ENCODE data around the gene RPP25.
"Not testable (repeated sequence)": the region's sequence is repeated elsewhere in the genome, so short reads cannot be mapped to it uniquely, and the experiment has no call there.

Gene RPP25

DNA sequence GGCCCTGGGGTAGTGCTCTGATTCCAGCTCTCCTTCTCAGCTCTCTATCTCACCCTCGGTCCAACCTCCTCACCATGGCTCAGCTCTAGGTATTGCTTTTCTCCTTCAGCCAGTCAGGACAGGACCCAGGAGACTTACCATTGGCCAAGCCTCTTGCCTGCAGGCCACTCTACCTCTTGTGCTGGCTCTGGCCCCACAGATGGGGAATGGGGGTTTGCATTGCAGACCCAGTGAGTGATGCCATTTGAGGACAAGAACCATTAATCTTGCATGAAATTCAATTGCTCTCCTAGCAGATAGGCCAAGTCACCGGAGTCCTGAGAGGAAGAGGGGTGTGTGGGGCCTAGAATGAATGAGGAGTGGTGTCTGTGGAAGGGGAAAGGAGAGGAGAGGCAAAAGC lies 6.1 kb upstream of the RPP25 start:
- no peak for DNase-seq (ENCODE audit: low spot score)

DNA sequence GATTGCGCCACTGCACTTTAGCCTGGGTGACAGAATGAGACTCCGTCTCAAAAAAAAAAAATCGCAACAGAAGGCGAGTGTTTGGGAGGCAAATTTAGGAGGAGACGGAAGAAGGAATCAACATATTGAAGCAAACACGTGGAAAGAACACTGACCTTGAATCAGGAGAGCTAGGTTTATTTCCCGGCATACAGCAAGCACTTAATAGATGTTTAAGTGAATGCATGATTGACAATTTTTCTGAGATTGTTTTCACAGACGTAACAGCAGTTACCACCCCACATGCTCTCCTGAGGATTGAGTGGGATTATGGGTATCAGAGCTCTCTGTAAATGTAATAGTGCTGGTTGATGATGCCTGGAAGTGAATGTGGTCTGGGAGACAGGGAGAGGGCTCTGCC lies 5.6 kb upstream of the RPP25 start:
- DNase-seq (ENCODE audit: low spot score), result no peak

DNA sequence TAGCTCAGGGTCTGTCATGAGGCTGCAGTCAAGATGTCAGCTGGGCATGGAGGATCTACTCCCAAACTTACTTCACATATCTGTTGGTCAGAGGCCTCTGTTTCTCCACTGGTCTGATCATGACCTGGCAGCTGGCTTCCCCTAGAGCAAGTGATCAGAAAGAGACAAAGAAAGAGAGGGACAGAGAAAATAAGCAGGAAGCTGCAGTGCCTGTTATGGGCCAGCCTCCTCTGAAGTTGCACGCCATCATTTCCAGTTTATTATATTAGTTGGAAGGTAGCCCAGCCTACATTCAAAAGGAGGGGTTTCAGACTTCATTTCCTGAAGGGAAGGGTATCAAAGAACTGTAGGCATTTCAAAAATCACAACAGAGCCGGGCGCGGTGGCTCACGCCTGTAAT lies 5.0 kb upstream of the RPP25 start:
- DNase-seq (ENCODE audit: low spot score), result no peak

DNA sequence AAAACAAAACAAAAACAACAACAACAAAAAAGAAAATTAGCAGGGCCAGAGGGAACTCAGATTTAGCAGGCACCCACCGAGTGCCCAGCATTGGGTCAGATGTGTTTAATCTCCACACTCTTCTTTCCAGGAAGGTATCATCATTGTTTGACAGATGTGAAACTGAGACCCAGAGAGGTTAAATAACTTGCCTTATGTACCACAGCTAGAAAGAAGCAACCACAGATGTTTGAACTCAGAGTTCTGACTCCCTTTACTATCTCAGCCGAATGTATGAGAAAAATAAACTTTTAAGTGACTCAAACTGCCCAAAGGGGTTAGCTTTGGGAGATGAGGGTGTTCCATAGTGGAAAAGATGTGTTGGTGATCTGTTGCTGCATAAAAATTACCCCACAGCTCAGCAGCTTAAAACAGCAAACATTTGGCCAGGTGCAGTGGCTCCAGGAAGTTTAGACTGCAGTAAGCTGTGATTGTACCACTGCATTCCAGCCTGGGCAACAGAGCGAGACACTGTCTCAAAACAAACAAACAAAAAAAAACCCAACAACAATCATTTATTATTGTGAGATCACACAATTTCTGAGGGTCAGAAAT lies 4.5 kb upstream of the RPP25 start:
- DNase-seq (ENCODE audit: low spot score), result no peak

DNA sequence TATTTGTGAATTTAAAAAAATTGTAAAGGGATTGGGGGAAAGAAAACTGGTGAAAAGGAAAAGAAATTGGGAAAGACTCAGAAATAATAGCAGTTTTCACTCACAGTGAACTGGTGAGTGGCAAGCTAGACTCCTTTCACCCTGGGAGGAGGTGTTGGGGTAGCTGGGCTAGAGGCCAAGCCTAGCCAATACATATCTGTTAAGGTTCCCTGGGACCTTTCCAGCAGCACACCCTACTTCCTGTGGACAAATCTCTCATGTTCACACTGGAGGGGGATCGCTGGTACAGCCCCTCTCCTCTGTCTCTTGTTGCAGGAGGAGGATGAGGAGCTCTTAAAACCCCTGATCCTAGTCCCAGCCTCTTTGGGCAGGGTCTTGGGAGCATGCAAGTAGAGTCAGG lies 3.7 kb upstream of the RPP25 start:
- no peak for DNase-seq (ENCODE audit: low spot score)

DNA sequence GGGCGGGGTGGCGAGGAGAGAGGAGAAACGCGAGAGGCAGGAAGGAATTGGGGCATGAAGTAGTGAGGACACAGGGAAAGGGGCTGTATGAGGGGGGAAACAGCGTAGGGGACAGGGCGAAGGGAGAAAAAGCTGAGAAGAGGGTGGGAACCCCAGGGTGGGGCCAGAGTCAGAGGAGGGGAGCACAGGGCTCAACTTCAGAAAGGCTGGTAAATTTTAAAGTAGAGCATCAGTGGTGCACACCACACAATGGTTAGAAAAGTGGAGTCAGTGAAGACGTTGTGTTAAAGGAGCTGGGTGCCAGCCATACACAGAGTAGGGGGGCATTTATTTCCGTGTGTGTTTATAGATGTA lies 3.0 kb upstream of the RPP25 start:
- no peak for DNase-seq (ENCODE audit: low spot score)

DNA sequence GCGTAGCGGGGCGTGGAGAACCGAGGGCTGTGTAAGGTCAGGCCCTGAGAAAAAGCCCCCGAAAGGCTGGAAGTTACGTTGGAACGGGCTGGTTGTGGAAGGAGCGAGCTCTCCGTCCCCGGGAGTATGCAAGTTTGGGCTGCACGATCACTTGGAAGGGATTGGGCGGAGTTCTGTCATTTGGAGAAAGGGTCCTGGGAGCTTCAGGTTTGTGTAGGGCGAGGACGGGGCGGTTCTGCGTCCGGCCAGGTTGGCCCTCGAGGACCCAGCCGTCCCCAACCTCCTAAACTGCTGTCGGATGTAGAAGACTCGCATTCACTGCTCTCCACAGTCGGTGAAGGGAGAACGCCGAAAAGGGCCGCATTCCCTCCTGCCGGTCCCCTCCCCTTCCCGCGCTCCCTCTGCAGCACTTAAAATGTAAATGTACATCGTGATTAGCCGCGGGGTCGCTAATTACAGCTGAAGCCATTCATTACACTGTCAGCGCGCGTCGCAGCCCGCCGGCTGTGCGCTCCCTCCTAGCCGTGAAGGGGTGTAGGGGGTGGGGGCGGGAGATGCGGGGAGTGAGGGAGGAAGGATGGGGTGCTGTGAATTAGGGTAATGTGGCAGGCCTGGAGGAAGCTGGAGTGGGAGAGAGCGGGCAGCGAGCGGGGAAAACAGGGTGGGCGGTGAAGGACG lies 2.5 kb upstream of the RPP25 start:
- DNase-seq (ENCODE audit: low spot score), result peak; percentile 28

DNA sequence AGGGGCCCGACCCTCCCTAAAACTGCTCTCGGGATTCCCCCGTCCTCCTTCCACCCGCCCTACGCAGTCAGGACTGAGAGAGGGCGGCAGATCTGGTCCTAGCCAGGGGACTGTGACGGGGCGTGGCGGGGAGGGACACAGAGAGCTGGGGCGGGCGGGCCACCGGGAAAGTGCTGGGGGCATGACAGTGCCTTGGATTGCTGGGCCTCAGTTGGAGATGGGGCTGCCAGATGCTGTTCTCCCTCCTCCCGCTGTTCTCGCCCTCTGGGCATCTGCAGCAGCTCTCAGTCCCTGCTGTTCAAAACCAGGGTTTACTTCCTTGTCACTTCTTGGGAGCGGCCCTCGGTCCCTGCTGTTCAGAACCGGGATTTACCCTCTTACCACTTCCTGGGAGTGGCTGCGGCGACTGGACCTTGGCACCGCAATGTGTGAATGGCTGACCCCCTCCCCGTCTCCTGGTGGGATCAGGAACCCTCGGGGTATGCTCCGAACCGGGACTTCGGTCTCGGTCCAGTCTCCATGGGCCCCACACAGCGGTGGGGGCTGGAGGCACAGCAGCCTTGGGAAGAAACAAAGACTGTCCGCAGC lies 1.8 kb upstream of the RPP25 start:
- DNase-seq (ENCODE audit: low spot score), result peak; percentile 60

DNA sequence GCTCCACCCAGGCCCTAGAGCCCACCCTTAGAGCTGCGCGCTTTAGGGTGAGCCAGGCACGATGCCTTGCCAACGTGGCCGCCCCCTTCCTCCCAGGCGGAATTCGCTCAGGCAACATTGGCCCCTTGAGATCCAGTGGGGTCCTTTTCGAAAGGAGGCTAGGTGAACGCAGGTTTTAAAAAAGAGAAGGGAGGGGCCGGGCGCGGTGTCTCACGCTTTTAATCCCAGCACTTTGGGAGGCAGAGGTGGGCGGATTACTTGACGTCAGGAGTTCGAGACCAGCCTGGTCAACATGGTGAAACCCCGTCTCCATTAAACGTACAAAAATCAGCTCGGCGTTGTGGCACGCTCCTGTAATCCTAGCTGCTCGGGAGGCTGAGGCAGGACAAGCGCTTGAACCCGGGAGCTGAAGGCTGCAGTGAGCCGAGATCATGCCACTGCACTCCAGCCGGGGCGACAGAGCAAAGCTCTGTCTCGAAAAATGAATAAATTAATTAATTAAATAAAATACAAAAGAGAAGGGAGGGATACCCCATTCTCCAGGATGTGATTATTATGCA lies 984 bp upstream of the RPP25 start:
- no peak for DNase-seq (ENCODE audit: low spot score)

DNA sequence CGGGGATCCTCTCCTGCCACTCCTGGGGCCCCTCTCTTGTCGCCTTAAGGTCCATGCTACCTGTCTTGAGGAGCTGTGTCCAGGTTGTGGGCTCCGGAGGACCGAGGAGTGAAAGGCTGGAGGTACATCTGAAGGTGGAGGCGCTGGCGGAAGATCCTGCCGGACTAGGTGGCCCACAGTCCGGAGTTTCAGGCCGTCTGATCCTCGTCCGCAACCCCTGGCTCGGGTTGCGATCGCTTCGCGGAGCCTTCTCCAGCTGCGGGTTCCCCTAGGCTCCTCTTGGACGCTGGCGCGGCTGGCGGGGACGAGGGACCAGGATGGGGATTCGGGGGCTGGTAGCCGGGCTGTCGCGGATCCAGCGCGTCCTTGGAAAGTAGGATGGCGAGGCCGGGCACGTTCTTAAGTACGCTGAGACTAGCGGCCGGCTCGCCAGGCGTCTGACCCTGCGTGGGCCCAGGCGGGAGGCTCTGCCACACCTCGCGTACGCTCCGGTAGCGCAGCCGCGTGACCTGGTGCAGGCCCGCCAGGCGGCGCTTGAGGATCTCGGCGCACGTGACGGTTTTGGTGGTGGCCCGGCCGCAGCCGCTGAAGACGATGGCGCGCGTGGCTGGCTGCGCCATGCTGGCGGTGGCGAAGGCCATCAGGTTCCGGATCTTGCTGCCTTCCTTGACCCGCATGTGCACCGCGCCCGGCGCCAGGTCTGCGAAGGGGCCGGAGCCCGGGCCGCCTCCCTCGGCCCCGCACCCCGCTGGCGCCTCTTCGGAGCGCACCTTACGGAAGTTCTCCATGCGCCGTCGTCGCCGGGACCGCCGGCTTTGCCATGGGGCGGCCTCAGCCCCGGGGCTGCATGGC lies 550 bp downstream of the RPP25 start:
- DNase-seq (ENCODE audit: low spot score), result peak; percentile 55

DNA sequence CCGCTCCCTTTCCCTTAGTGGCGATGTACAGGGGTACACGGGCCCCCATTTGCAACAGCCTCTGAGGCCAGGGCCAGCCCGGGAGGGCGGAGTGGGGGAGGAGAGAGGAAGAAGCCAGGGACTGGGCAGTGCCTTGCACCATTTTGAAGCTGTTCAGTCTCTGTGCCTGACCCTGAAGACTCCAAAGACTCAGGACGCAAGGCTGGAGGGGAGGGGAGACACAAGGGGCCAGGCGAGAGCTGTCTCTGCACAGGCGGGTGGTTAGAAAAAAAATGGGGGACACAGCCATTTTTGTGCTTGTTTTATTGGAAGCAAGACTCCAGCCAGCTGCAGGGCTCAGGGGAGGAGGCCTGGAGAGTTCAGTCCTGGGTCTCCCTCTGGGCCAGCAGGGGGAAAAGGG lies 1.6 kb downstream of the RPP25 start:
- no peak for DNase-seq (ENCODE audit: low spot score)

DNA sequence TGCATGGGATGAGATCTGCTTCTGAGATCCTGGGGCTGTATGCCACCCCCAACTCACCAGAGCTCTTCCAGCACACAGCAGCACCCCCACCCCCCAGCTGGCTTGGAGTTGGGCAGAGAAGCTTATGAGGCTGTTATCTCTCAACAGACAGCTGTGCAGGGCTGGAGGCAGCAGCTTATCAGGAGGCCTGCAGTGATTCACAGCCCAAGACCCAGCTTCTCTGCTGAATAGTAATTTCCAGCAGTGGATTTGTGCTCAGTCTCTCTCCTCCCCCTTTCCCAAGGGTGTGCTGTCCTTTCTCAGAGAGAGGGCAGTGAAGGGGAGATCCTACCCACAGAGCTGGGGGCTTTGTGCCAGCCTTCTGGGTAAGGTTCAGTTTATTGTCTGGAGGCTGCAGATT lies 2.1 kb downstream of the RPP25 start:
- no peak for DNase-seq (ENCODE audit: low spot score)

DNA sequence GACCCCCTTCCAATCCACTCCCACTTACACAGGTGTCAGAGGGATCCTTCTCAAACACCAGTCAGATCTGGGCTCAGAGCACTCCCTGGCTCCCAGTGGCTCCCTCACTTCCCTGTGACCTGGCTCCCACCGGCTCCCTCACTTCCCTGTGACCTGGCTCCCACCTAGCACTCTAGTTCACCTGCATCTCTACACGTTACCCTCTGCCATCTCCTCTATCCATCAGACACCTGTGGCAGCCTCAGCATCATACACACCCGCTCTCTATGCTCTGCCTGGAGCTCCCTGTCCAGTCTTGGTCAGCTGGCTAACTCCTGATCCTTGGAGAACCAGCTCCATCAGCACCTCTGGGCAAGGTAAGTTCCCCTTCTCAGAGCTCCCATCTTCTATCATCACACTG lies 5.6 kb downstream of the RPP25 start:
- no peak for DNase-seq (ENCODE audit: low spot score)

DNA sequence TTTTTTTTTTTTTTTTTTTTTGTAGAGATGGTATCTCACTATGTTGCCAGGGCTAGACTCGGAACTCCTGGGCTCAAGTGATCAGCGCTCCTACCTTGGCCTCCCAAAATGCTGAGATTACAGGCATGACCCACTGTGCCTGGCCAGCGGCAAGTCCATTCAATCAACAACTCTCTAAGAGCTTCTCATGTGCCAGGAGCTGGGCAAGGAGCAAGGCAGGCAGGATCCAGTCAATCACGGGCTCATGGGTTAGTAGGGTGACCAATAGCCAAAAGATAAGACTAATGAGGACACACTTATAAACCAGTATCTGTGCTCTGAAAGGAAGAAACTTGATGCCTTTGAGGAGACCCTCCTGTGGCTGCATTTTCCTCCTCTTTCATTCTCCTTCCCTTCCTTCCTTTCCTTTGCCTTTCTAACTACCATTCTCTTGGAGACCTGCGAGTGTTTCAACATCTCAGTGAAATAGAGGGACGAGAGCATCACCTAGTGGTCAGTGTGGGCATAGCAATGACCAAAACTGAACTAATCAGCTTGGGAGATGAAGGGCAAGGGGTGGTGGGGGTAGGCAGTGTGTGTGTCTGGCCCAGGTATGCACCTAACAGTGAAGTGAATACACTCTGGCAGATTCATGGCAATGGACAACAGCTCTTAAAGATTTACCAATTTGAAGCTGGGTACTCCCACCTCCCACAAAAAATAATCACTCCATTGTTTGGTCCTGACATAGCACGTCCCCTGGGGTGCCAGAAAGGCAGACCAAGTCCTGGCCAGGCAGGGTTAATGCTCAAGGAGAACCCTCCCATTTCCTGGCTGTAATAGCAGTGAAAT lies 6.3 kb downstream of the RPP25 start:
- peak; percentile 84 for DNase-seq (ENCODE audit: low spot score)

DNA sequence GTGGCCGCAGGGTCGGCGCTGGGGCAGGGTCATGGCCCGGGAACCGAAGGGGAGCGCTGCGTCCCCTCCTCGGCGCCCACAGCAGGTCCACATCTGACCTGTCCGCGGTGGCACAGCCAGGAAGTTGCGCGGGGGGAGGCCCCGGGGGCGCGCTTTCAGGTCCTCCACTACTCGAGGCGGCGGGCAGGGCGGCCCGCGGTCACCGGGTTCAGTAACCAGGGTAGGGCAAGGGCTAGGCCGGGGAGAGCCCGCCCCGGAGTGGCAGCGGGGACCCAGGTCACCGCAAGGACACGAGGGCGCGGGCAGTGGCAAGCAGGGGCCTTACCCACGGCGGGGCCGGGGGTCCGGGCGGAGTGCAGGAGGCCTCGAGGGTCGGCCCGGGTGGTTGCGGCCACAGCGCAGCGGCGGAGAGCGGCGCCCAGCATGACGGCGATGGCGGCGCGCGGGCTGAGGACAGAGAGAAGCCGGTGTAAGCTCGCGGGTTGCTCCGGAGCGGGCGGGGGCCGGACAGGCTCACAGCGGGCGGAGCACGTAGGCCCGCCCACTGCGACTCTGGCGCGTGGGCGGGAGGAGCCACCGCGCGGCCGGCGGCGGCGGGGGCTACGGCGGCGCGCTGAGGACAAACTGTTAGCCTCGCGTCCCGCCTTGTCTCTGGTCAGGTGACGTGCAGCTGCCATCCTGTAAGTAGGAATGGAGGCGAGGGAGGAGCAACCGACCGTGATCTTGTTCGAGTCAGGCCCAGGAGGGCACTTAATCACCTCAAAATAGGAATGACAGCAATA lies 18.8 kb downstream of the RPP25 start, which contains the start of gene COX5A:
Gene COX5A, minus strand, starts transcription at position 484 of the 782 bp plus-strand sequence. Its CDS starts 59 bp downstream, at position 425.
- peak; percentile 93 for DNase-seq (ENCODE audit: low spot score)

DNA sequence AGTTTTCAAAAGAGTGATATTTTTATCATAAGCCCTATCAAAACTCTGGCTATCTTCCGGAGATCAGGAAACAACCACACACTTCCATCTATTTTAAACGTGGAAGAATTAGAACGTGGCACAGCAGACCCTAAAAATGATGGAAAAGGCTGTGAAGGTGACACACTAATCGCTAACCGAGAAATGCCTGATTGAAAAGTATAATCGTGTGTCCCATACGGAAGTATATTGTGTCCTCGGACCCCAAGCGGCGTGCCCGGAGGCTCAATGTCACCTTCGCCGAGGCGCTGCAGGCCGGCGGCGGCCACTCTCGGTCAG lies 19.3 kb downstream of the RPP25 start:
- DNase-seq (ENCODE audit: low spot score), result no peak

DNA sequence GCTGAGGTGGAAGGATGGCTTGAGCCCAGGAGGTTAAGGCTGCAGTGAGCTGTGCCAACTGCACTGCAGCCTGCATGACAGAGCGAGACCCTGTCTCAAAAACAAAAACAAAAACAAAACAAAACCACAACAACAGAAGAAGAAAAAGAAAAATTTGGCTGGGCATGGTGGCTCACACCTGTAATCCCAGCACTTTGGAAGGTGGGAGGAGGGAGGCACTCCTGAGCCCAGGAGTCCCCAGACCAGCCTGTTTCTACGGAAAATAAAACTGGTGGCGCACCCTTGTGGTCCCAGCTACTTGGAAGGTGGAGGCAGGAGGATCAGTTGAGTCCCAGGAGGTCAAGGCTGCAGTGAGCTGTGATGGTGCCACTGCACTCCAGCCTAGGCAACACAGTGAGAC lies 21.4 kb downstream of the RPP25 start:
- DNase-seq (ENCODE audit: low spot score), result not testable (repeated sequence)

DNA sequence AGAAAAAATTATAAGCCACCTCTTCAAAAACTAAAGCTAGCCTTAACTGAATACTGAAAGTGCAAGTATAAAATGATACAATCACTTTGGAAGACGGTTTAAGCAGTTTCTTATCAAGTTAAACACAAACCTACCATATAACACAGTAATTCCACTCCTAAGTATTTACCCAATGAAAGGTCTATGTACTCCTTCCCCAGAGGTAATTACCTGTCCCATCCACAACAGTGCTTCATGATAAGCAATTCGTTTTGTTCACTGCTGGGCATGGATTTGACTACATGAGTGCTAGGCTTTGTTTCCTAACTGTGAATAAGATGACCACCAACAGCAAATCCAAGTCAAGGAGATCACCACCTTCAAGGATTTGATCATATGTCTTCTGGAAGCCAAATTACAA lies 23.0 kb downstream of the RPP25 start:
- no peak for DNase-seq (ENCODE audit: low spot score)

DNA sequence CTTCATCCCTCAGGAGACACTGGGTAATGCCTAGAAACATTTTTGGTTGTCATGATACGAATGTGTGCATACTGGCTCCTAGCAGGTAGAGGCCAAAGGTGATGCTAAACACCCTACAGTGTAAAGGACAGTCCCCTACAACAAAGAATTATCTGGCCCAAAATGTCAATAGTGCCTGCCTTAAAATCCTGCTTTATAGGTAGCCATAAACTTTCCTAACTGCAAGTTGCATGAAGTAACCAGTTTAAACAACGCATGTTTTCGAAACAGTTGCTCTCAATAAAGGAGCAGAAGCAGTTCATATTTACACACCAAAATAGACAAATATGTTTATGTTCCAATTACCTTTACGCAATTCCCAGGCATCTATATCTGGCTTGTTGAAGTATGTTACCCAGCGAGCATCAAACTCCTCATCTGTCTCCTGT lies 27.8 kb downstream of the RPP25 start:
- DNase-seq (ENCODE audit: low spot score), result no peak

DNA sequence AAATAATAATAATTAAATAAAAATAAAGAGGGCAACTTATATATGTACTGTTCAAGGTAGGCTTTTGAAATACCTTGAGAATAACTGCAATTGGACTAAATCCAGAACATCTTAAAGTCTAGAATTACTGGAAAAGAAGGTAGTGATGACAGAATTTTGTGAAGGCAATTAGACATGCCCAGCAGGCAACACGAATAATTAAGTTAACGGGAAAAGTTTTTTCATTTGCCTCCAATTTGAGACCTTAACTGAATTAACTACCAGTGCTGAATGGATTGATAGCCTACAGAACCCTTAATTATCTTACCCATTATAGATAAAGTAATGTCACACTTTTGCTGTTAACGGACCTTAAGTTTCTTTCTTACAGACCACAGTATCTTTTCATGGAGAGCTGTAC lies 32.0 kb downstream of the RPP25 start:
- no peak for DNase-seq (ENCODE audit: low spot score)

DNA sequence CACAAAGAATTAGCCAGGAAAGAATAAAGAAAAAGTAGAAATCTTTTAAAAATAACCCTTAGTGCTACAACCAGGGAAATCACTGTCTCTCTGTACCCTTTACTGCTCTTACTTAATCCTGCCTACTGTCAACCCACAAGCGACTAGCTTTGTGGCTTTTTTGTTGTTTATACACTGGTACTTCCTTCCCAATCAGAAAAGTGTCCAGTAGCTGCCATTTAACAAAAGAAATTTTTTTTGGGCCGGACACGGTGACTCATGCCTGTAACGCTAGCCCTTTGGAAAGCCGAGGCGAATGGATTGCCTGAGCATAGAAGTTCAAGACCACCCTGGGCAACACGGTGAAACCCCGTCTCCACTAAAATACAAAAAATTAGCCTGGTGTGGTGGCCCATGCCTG lies 36.1 kb downstream of the RPP25 start:
- no peak for DNase-seq (ENCODE audit: low spot score)
